Kidney glomerular epithelial cell (primary cell): Measurements from ENCODE around the gene CERK.

Experiments
- DNase-seq: peaks from one replicate; lab custom pipeline; 2025; lab: John Stamatoyannopoulos, UW

The CERK gene

DNA sequence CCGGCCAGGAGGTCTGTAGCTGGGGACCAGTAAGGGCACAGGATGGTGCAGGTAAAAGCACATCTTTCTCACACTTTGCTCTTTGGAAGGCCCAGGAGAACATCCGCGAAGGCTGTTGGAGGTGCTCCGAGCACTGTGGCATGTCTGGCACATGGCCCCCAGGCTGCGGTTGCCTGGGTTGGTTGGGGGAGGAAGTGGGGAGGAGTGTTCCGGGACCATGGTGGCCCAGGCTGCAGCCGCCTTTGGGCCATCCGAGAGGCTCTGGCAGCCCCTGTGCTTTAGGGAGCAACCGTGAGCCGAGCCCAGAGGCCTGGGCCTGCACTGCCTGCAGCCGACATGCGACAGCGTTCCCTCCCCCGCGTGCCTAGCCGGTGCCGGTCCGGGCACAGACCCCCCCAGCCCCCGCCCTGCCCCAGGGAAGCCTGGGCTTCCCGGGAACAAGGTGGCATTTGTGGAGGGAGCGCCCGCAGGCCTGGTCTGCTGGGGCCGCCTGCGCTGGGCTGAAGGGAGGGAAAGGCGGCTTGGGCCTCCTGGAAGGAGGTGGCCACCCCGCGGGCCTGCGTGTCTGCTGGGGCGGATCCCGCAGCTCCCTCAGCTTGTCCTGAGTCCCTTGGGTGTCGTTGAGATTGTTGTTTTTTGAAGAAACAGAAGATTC lies 59.9 kb downstream of the CERK start:
- DNase-seq, result no peak

DNA sequence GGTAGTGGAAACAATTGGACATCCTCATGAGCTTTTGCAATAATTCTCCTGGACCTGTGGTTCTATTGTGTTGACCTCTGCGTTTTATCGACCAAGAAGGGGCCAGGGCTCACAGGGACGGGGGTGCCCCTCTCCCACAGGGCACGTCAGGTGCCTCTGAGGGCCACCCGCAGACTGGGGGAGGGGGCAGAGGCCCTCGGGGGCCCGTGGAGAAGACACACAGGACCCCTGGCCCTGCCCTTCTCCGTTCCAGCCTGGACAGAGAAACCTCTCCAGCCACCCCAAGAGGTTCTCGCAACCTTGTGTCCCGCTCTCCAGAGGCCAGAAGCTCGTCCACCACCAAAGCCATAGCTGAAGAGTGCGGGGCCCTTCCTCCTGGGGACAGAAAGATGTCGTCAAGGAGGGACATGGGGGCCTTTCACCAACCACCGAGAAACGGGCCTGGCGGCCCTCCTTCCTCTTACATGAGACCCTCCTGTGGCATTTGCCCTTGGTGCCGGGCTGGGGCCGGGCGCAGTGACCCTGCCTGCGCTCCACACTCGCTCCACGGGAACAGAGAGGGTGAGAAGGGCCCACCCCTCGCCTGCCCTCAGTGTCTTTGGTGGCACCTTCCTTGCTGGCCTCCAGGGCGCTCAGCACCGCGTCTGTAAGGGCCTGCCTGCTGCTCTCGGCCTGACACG lies 60.6 kb downstream of the CERK start:
- no peak for DNase-seq

DNA sequence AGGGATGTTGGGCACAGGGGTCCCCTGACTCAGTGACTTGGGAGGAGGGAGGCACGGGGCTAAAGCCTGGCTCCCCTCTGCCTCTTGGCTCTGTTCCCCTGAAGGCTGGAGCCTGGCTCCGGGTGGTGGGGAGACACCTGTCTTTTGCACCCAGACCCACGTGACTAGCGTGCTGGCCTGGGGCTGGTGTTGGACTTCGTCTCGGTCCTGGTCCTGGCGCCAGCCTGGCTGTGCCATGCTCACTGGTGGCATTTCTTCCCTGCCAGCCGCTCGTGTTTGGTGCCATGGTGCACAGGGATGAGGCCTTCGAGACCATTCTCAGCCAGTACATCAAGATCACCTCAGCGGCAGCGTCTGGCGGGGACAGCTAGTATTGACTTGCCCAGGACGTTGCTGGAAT lies 61.2 kb downstream of the CERK start:
- DNase-seq, result no peak

DNA sequence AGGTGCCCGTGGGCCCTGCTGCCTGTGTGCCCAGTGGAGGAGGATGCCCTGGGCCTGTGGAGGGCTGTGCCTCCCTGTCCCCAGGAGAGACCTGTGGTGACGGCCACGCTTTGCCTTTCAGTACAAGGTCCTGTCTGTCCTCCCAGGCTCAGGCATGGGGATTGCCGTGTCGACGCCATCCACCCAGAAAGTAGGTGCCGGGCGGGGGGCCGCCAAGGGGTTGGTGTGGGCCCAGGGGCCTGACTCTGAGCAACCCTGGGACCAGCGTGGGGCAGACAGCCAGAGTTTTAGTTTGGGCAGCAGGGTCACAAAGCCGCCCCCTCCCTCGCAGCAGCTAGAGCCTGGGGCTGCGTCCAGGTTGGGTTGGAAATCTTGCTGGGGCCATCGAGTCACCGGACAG lies 61.6 kb downstream of the CERK start:
- DNase-seq, result no peak

DNA sequence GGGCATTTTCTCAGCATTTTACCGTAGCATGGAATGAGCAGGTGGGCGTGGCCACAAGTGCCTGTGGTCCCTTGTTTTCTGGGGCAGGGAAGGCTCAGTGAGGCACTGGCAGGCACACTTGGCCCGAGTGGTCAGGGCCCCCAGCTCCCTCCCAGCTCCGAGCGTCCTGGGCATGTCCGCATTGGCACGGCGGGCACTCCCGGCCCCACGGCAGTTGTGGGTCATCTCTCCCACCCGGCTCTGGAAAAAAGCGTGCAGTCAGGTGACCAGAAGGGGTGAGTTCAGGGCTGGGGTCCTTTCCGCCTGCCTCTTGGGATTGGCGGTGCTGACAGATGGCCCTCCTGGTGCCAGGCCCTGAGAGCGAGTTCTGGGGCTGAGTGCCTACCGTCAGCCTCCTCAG lies 62.1 kb downstream of the CERK start:
- DNase-seq, result no peak

DNA sequence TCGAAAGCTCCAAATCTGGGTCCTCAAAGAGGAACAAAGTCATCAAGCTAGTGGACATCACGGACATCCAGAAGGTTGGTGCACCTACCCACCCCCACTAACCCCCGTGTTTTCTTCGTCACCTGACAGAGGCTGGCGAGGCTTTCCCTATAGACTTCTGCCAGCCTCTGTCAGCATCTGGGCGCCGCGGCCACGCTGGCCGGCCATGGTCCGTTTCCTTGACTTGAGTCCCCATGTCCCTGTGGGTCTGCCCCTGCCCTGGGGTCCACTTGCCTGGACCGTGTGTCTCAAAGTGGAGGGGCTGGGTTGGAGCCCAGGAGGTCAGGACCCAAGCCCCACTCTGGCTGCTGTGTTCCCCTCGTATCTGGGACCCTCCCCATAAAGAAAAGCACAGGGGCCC lies 62.6 kb downstream of the CERK start:
- DNase-seq, result no peak

DNA sequence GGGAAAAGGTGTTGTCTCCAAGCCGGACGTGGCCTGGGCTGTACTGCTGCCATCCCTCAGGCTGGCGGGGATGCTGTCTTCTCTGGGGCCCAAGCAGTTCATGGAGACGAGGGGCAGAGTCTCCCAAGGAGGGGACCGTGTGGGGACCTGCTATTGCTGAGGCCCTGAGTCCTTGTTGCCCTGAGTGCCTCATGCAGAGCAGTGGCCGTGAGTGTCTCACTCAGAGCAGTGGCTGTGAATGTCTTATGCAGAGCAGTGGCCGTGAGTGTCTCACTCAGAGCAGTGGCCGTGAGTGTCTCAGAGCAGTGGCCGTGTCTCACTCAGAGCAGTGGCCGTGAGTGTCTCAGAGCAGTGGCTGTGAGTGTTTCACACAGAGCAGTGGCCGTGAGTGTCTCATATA lies 63.1 kb downstream of the CERK start:
- DNase-seq, result no peak

DNA sequence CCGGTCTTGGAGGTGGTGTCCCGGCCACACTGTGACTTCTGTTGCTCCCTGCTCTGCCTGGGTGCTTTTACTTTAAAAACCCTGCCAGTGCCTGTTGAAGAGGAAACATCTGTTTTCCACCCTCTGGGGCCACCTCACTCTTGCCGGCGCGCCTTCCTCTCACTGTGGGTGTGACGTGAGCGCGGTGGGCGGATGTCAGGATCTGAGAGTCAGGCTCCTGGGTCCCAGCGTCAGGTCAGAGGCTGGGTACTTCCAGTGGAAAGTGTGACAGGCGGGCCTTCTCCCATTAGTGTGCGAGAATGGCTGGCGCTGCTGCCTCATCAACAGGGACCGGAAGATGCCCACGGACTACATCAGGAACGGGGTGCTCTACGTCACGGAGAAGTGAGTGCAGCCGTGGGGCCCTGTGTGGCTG lies 63.7 kb downstream of the CERK start:
- DNase-seq, result no peak

DNA sequence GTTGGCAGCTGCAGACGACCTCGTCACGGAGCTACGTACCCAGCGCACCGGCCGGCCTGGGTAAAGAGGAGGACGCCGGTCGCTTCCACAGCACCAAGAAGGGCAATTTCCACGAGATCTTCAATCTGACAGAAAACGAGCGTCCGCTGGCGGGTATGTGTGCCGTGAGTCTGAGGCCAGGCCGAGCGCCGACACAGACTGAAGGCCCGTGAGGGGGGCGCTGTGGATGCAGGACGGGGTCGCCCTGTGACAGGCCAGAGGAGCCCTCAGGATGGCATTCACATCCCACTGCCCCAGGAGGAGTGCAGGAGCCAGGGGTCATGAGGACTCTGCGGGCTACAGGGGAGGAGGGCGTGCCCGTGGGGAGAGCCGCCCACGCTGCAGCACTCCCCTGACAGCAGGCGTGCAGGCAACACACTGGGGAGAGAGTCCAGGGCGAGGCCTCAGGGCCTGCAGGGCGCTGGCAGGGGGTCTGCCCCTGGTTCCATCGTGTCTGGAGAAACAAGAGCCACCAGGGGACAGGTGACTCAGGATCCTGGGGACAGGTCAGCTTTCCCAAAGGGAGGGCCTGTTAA lies 64.3 kb downstream of the CERK start:
- DNase-seq, result no peak

DNA sequence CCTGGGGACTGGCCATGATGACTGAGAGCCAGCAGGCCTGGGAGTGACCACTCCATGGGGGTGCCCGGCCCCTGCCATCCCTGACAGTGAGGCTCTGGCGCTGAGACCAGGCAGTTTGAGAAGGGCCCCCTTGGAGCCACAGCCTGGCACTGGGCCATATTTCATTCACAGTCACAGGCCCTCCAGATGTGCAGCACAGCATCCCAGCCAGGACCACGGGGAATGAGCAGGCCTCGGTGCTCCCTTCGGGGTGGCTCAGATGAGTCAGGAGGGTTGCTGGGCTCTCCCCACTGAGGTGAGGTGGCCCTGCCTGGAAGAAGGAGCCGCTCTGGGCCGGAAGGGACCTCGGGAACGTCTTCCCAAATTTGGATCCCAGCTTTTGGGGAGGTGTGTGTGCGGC lies 64.8 kb downstream of the CERK start:
- DNase-seq, result no peak

DNA sequence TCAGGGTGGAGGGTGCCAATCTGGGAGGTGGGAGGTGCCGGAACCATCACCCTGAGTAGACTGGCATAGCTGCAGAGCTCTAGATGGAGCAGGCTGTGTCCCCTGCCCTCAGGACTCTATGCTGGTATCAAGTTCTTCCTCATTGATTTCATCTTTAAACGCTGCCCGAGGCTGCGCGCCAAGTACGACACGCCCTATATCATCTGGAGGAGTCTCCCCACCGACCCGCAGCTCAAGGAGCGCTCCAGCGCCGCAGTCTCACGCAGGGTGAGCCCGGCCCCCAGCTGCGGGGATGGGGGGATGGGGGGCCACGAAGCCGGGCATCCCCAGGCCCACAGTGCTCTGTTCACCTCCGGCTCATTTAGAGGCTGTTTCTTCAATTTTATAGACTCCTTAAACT lies 65.3 kb downstream of the CERK start:
- no peak for DNase-seq

DNA sequence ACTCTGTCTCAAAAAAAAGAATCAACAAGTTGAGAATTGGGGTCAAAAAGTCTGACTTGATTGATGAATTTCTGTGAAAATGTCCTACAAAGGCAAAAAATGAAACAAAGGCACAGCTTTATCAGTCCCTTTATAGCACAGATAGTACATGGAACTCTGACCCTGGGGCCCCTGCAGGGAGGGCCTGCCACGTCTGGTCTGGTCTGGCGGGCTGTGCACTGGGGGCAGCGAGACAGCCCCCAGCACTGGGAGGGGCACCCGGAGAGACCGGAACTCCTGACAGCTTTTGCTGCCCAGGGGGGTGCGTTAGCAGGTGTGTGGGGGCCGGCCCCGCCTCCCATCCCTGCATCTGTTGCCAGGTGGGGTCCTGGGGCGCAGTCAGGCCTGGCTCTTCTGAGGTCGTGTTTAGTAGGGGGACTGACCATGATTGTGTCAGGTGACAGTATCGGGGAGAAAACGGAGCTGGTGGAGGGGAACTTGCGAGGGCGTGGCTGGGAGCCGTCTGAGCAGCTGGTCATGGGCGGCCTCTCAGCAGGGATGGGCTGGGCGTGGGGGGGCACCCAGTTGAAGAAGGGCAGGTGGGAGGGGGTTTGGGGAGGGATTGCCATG lies 66.1 kb downstream of the CERK start:
- no peak for DNase-seq

DNA sequence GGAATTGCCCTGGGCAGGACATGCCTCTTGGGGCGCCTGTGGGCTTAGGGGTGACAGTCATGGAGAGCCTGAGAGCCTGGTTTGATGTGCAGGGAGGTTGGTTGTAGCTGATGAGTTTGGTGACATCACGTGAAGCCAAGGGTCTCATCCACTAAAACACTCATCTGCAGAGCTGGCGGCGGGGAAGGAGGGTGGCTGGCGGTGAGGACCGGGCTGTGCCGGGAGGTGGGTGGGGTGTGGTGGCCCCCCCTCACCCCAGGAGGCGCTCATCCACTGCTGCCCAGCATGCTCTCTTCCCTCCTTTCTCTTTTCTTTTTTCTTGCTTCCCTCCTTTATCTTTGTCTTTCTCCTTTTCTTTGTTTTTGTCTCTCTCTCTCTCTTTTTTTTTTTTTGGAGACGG lies 68.9 kb downstream of the CERK start:
- DNase-seq, result no peak

DNA sequence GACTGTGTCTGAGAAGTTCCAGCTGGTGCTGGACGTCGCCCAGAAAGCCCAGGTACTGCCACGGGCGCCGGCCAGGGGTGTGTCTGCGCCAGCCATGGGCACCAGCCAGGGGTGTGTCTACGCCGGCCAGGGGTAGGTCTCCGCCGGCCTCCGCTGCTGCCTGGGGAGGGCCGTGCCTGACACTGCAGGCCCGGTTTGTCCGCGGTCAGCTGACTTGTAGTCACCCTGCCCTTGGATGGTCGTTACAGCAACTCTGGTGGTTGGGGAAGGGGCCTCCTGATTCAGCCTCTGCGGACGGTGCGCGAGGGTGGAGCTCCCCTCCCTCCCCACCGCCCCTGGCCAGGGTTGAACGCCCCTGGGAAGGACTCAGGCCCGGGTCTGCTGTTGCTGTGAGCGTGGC lies 69.9 kb downstream of the CERK start:
- DNase-seq, result no peak

DNA sequence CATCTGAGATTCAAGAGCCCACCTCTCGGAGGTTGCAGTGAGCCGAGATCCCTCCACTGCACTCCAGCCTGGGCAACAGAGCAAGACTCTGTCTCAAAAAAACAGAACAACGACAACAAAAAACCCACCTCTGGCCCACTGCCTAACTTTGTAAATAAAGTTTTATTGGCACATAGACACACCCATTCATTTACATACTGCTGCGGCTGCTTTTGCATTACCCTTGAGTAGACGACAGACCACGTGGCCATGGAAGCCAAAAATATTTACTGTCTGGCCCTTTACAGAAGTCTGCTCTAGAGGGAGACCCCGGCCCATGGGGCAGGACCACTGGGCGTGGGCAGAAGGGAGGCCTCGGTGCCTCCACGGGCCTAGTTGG lies 70.8 kb downstream of the CERK start:
- DNase-seq, result no peak

DNA sequence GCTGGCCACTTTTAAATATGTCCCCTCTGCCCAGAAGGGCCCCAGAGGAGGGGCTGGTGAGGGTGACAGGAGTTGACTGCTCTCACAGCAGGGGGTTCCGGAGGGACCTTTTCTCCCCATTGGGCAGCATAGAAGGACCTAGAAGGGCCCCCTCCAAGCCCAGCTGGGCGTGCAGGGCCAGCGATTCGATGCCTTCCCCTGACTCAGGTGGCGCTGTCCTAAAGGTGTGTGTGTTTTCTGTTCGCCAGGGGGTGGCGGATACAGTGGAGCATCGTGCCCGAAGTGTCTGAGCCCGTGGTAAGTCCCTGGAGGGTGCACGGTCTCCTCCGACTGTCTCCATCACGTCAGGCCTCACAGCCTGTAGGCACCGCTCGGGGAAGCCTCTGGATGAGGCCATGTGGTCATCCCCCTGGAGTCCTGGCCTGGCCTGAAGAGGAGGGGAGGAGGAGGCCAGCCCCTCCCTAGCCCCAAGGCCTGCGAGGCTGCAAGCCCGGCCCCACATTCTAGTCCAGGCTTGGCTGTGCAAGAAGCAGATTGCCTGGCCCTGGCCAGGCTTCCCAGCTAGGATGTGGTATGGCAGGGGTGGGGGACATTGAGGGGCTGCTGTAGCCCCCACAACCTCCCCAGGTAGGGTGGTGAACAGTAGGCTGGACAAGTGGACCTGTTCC lies 71.3 kb downstream of the CERK start:
- no peak for DNase-seq

DNA sequence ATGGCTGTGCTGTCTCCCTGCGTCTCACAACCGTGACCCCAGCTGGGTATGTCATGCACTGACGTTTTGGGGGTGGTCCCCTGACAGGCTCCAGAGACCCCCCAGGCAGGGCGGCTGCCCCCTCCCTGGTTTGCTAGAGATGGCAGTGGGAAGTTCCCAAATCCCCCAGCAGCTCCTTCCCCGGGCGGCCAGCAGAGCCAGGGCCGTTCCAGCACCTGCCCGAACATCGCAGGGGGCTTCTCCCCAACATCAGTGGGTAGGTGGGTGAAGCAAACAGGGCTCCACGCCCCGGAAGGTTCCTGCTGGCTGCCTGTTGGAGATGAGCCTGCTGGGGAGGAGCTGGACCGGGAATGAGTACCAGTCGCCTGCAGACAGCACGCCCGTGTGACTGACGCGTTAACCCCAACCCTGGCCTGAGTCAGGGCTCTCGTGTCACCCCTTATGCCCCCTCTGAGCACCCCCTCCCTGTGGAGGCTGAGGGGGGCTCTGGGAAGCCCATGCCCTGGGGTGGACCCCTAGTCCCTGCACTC lies 72.2 kb downstream of the CERK start:
- no peak for DNase-seq

DNA sequence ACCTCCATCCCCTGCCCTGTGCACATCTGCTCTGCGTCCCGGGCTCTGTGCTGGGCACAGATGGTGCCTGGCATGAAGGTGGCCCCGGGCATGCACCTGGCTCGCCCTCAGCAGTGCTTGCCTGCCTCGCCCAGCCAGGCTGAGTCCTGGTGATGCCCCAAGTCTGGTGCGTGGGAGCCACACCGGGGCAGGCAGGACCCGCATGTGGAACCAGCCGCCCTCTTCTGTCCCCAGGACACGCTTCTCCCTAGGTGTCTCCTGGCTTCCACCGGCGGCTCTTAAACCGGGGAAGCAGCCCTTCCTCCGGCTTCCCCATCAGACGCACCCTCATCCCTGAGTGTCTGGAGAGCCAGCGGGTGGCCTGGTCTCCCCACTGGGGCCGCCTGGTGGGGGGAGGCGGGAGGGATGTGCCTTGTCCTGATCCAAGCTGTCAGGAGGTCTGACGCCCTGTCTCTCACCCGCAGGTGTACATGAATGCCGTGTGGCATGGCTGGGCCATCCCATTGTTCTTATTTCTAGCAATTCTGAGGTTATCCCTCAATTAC lies 72.8 kb downstream of the CERK start:
- DNase-seq, result no peak

DNA sequence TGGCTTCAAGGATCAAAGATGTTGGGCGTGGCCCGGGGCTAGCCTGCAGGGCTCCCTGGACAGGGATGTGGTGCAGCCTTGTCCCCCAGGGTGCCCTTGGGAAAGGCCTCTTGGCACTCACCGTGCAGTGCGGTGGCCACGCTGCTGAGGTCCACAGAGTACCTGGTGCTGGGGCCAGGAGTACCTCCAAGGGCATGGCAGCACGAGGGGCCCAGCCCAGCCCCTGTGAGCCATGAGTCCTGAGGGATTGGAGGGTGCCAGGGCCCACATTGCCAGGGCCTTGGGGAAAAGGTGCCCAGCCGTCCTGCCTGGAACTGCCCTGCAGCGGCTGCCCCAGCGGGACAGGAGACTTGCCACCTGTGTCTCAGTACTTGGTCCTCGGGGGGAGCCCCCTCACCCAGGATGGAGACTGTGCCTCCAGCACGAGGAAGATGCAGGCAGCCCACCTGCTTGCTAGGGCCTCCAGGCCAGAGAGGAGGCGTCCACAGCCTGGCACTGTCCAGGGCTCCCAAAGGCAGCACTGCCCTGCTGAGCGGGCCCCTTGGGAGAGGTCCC lies 73.7 kb downstream of the CERK start:
- DNase-seq, result no peak

DNA sequence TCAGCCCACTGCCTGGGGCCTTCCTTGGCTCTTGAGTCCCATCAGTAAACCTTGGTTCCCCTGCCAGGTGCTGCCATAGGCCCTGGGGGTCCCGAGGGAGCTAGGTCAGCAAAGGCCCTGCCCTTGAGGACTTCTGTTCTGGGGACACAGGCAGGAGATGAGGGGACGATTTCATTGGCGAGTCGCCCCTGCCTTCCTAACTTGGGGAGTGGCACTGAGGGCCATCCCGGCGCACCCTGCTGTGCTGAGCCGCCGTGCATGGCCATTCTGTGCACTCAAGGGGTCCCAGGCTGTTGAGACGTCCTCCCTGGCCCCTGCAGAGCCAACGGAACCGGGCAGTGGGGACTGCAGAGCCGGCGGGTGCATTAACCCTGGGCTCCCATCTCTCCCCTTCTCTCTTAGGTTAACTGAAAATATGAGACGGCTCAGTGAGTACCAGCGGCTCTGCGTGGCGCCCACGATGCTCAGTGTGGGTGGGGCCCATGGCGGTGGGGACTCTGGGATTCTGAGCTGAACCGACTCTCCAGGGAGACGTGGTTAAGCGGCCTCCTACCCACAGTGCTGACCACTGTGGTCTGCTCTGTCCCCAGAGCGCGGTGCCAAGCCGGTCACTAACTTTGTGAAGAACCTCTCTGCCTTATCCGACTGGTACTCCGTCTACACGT lies 74.5 kb downstream of the CERK start:
- DNase-seq, result no peak

DNA sequence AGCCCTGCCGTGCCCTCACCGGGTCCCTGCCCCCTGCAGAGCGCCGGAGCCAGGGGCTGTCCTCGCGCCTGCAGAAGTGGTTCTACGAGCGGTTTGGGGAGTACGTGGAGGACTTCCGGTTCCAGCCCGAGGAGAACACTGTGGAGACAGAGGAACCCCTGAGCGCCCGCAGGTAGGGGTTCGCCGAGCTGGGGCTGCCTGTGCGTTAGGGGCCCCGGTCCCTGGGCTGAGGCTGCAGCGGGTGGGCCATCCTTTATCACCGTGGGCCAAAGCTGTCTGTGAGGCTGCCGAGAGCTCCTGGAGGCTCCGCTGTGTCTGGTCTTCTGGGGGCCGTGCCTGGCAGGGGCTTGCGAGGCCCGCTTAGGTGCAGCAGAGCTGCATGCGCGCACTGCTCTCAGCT lies 75.1 kb downstream of the CERK start:
- DNase-seq, result no peak
